Measurements from ENCODE around the gene ABCF3.

The ABCF3 gene

GRCh38 chr3:184178521-184179138 is 7.4 kb upstream of the ABCF3 start:
- no peak overlapping the region for H3K4me2 ChIP-seq (ENCODE audit: low read depth, low read length, poor library complexity, severe bottlenecking)
- H4K20me1 ChIP-seq (ENCODE audit: low read depth, low read length), result no peaks in the 10 kb centered on the region
- no peak overlapping the region for H3K4me3 ChIP-seq (ENCODE audit: insufficient read depth, low read length, poor library complexity, severe bottlenecking)
- no peak overlapping the region for H3K27ac ChIP-seq (ENCODE audit: low read depth, low read length)
- H2AFZ ChIP-seq (ENCODE audit: low read depth, low read length, severe bottlenecking), result no peak overlapping the region
- H3K9ac ChIP-seq (ENCODE audit: low read length), result no peak overlapping the region
- H3F3A ChIP-seq (ENCODE audit: insufficient read depth), result 0 out of 2 replicates have a peak, but pooled peaks cover 6% of the 10 kb centered on the region
- TF ChIP-seq CTCF (IDR thresholded peaks at IDR 0.05; ENCODE audit: insufficient read depth, low read length, poor library complexity, severe bottlenecking) (no peak), EZH2phosphoT487 (conservative IDR thresholded peaks at IDR 0.05; ENCODE audit: low read length) (no peak)
- peaks cover 24% of the 10 kb centered on the region for H3K79me2 ChIP-seq (ENCODE audit: insufficient read depth, low read length)
- no peaks in the 10 kb centered on the region for H3K27me3 ChIP-seq (ENCODE audit: low read length)
- no peaks in the 10 kb centered on the region for H3K9me2 ChIP-seq (replicated peaks; ENCODE audit: insufficient read depth, low read length)
- H3K36me3 ChIP-seq (ENCODE audit: low read length), result no peaks in the 10 kb centered on the region
- no peaks in the 10 kb centered on the region for H3K9me3 ChIP-seq (ENCODE audit: insufficient read depth, low read length)

GRCh38 chr3:184180165-184180564 is 5.8 kb upstream of the ABCF3 start:
- TF ChIP-seq EZH2phosphoT487 (conservative IDR thresholded peaks at IDR 0.05; ENCODE audit: low read length), result no peak
- TF ChIP-seq CTCF (IDR thresholded peaks at IDR 0.05; ENCODE audit: insufficient read depth, low read length, poor library complexity, severe bottlenecking), result no peak
- H3K9me3 ChIP-seq (ENCODE audit: insufficient read depth, low read length), result no peaks in the 10 kb centered on the region
- no peaks in the 10 kb centered on the region for H3K36me3 ChIP-seq (ENCODE audit: low read length)
- no peak overlapping the region for H3K4me2 ChIP-seq (ENCODE audit: low read depth, low read length, poor library complexity, severe bottlenecking)
- no peaks in the 10 kb centered on the region for H4K20me1 ChIP-seq (ENCODE audit: low read depth, low read length)
- H2AFZ ChIP-seq (ENCODE audit: low read depth, low read length, severe bottlenecking), result no peak overlapping the region
- no peak overlapping the region for H3K27ac ChIP-seq (ENCODE audit: low read depth, low read length)
- H3K9ac ChIP-seq (ENCODE audit: low read length), result no peak overlapping the region
- no peaks in the 10 kb centered on the region for H3K9me2 ChIP-seq (replicated peaks; ENCODE audit: insufficient read depth, low read length)
- no peak overlapping the region for H3K4me3 ChIP-seq (ENCODE audit: insufficient read depth, low read length, poor library complexity, severe bottlenecking)
- H3K27me3 ChIP-seq (ENCODE audit: low read length), result no peaks in the 10 kb centered on the region
- peaks cover 19% of the 10 kb centered on the region for H3K79me2 ChIP-seq (ENCODE audit: insufficient read depth, low read length)
- H3F3A ChIP-seq (ENCODE audit: insufficient read depth), result 0 out of 2 replicates have a peak, but pooled peaks cover 3% of the 10 kb centered on the region

DNA sequence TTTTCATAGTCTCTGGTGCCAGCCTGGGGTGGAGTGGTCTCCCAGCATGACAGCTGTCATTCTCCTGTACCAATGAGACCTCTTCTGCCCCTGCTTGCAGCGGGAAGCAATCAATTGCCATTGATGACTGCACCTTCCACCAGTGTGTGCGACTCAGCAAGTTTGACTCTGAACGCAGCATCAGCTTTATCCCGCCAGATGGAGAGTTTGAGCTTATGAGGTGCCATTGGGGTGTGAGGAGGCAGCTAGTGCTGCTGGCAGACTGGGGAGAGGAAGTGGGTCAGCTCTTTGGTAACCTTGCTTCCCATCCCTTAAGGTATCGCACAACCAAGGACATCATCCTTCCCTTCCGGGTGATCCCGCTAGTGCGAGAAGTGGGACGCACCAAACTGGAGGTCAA is 4.4 kb upstream of the ABCF3 start:
- no peak overlapping the region for H2AFZ ChIP-seq (ENCODE audit: low read depth, low read length, severe bottlenecking)
- peaks cover 10% of the 10 kb centered on the region for H3K79me2 ChIP-seq (ENCODE audit: insufficient read depth, low read length)
- no peak overlapping the region for H3K27ac ChIP-seq (ENCODE audit: low read depth, low read length)
- H3K4me3 ChIP-seq (ENCODE audit: insufficient read depth, low read length, poor library complexity, severe bottlenecking), result no peak overlapping the region
- no peak for TF ChIP-seq CTCF (IDR thresholded peaks at IDR 0.05; ENCODE audit: insufficient read depth, low read length, poor library complexity, severe bottlenecking)
- TF ChIP-seq EZH2phosphoT487 (conservative IDR thresholded peaks at IDR 0.05; ENCODE audit: low read length), result no peak
- H3K9me3 ChIP-seq (ENCODE audit: insufficient read depth, low read length), result no peaks in the 10 kb centered on the region
- no peaks in the 10 kb centered on the region for H3K36me3 ChIP-seq (ENCODE audit: low read length)
- no peak overlapping the region for H3K9ac ChIP-seq (ENCODE audit: low read length)
- H3K4me2 ChIP-seq (ENCODE audit: low read depth, low read length, poor library complexity, severe bottlenecking), result no peak overlapping the region
- H3F3A ChIP-seq (ENCODE audit: insufficient read depth), result 0 out of 2 replicates have a peak, but pooled peaks cover 3% of the 10 kb centered on the region
- no peaks in the 10 kb centered on the region for H3K27me3 ChIP-seq (ENCODE audit: low read length)
- H3K9me2 ChIP-seq (replicated peaks; ENCODE audit: insufficient read depth, low read length), result no peaks in the 10 kb centered on the region
- no peaks in the 10 kb centered on the region for H4K20me1 ChIP-seq (ENCODE audit: low read depth, low read length)
